GM10248 (cell line): ENCODE data around the gene ABCB6.
A peak's percentile ranks its signal among the peaks of the same experiment; 100 is the strongest.

Source experiments
- CTCF ChIA-PET: fragments of 300-600 bp; sonication (Branson Sonifier 250); formaldehyde crosslinking; extraction: SDS; loops from one replicate; lab custom pipeline; 2021; ENCODE audit warnings: antibody characterized with exemption; lab: Yijun Ruan, JAX
- POLR2A ChIA-PET: fragments of 350-650 bp; sonication (Branson Sonifier 250); formaldehyde crosslinking; extraction: SDS; loops from one replicate; lab custom pipeline; 2020; ENCODE audit warnings: antibody characterized with exemption; lab: Yijun Ruan, JAX
- DNase-seq: peaks from one replicate; pipeline ENCODE4 v3.0.0; 2012; ENCODE audit errors: extremely low spot score
- CTCF ChIP-seq: IDR thresholded peaks from 2 replicates; pipeline ENCODE4 v1.5.1; 2012; ENCODE audit warnings: mild to moderate bottlenecking, low read depth; ENCODE audit errors: extremely low read depth, missing control alignments, control extremely low read depth

Gene ABCB6

GRCh38 chr2:219230059-219230540 is 11.3 kb upstream of the ABCB6 start:
- DNase-seq = peak; percentile 48
- CTCF ChIA-PET = interaction anchor here (0.7 to 1.8 kb wide), 11 partner anchors 10 to 71 kb away, joined by 3 to 13 read pairs (median 4); partner anchors contain the start of genes STK16, TUBA4A and TUBA4B
- POLR2A ChIA-PET = interaction anchor here (0.6 to 1.6 kb wide), 2 partner anchors 11 to 24 kb away, joined by 3 to 4 read pairs; partner anchors contain the start of gene ZFAND2B
- no peak for TF ChIP-seq CTCF

GRCh38 chr2:219229305-219230058 is 10.7 kb upstream of the ABCB6 start, which contains the start of the genes ANKZF1 and ATG9A:
TSS of gene ANKZF1 (plus strand) at chr2:219229806. CDS start at chr2:219230258, 452 bp downstream.
TSS of gene ATG9A (minus strand) at chr2:219229636. CDS start at chr2:219228024, 1,612 bp downstream.
- ChIA-PET CTCF (interaction anchor here (0.9 to 3.3 kb wide), 12 partner anchors 9 to 66 kb away, joined by 3 to 15 read pairs (median 4); partner anchors contain the start of genes STK16, TUBA4A and TUBA4B), POLR2A (interaction anchor here (0.6 to 1.6 kb wide), 3 partner anchors 12 to 23 kb away, joined by 3 to 5 read pairs (median 4); partner anchors contain the start of gene ZFAND2B)
- no peak for TF ChIP-seq CTCF
- peak; percentile 99 for DNase-seq

GRCh38 chr2:219228911-219229304 is 10.2 kb upstream of the ABCB6 start:
- CTCF ChIA-PET = interaction anchor here (1.2 to 3.3 kb wide), 4 partner anchors 17 to 67 kb away, joined by 3 to 15 read pairs (median 4); partner anchors contain the start of gene STK16
- no peak for TF ChIP-seq CTCF
- POLR2A ChIA-PET = interaction anchor here (1.3 kb wide), 1 partner anchor 20 kb away, joined by 5 read pairs; no protein-coding TSS in a partner anchor
- no peak for DNase-seq

- TF ChIP-seq CTCF = no peak
- ChIA-PET POLR2A (interaction anchor here (1.0 to 1.3 kb wide), 2 partner anchors 21 to 59 kb away, joined by 3 to 5 read pairs; no protein-coding TSS in a partner anchor), CTCF (interaction anchor here (1.2 to 3.3 kb wide), 3 partner anchors 17 to 67 kb away, joined by 3 to 15 read pairs (median 6); partner anchors contain the start of genes GLB1L and STK16)
- DNase-seq = no peak
Measured at GRCh38 chr2:219228041-219228910, 9.5 kb upstream of the ABCB6 start.

- no peak for DNase-seq
- TF ChIP-seq CTCF = no peak
- ChIA-PET CTCF (no interaction called here), POLR2A (no interaction called here)
Measured at GRCh38 chr2:219225350-219225749, 6.6 kb upstream of the ABCB6 start.
